Suprapubic skin (tissue), 4 donors: ENCODE data around the gene PPP4R3B.

Source experiments
- CTCF ChIP-seq, 2 donors: fragments of 200-600 bp in 1 of 2; fragments of 450-650 bp in 1 of 2; sonication (generic) in 1 of 2; IDR thresholded peaks; one replicate each; pipeline ENCODE4 v1.5.1; 2016 to 2019; ENCODE audit warnings: antibody characterized with exemption in 2 of 2, mild to moderate bottlenecking in 1 of 2, moderate library complexity in 1 of 2
- EP300 ChIP-seq: sonication (generic); formaldehyde crosslinking; IDR thresholded peaks from one replicate; pipeline ENCODE4 v1.6.1; 2017; ENCODE audit warnings: antibody characterized with exemption
- POLR2A ChIP-seq, 2 donors: fragments of 450-650 bp; IDR thresholded peaks; one replicate each; pipeline ENCODE4 v1.6.1; 2017; ENCODE audit warnings: antibody characterized with exemption in 2 of 2, mild to moderate bottlenecking in 2 of 2, moderate library complexity in 2 of 2
- POLR2AphosphoS5 ChIP-seq, 3 donors: sonication (generic); formaldehyde crosslinking; IDR thresholded peaks; one replicate each; pipeline ENCODE4 v1.6.1; 2017; ENCODE audit warnings: antibody characterized with exemption in 3 of 3

GRCh38 chr2:55553321-55553720 is 64.1 kb downstream of the PPP4R3B start:
- no peak for TF ChIP-seq EP300
- no peak for TF ChIP-seq CTCF (IDR thresholded peaks at IDR 0.05)
- TF ChIP-seq POLR2A (IDR thresholded peaks at IDR 0.05): no peak
- no peak for TF ChIP-seq POLR2AphosphoS5 (IDR thresholded peaks at IDR 0.05)
